IPS-NIHi11 (cell line): ENCODE results near the gene ASXL1.
"Not testable (repeated sequence)": the region's sequence is repeated elsewhere in the genome, so short reads cannot be mapped to it uniquely, and the experiment has no call there.

Experiments used
- DNase-seq: peaks from one replicate; pipeline ENCODE4 v3.0.0; 2012; ENCODE audit warnings: mixed read lengths, low spot score

ASXL1 gene

DNA sequence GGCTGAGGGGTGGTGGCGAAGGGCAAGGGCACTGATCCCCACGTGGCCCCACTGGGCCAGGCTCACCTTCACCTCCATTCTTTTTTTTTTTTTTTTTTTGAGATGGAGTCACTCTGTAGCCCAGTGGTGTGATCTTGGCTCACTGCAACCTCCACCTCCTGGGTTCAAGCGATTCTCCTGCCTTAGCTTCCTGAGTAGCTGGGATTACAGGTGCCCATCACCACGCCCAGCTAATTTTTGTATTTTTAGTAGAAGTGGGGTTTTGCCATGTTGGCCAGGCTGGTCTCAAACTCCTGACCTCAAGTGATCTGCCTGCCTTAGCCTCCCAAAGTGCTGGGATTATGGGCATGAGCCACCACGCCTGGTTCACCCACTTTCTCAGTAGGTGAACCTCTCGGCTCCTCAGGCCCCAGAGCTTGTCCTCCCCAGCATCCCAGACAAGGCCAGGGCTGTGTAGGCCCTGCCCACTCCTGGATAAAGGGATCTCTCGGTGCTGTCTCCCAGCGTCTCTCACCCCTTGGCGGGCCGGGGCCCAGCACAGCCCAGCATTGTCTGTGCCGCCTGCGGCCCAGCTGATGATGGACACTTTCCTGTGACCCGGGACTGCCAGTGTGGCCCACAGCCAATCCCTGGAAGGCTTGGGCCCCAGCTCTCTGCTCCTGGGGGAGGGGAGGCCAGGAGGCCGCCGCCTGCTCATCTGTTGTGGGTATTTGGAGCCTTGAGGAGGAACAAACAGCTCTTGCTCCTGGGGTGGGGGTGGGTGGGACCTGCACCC lies 108.0 kb downstream of the ASXL1 start:
- DNase-seq = not testable (repeated sequence)

DNA sequence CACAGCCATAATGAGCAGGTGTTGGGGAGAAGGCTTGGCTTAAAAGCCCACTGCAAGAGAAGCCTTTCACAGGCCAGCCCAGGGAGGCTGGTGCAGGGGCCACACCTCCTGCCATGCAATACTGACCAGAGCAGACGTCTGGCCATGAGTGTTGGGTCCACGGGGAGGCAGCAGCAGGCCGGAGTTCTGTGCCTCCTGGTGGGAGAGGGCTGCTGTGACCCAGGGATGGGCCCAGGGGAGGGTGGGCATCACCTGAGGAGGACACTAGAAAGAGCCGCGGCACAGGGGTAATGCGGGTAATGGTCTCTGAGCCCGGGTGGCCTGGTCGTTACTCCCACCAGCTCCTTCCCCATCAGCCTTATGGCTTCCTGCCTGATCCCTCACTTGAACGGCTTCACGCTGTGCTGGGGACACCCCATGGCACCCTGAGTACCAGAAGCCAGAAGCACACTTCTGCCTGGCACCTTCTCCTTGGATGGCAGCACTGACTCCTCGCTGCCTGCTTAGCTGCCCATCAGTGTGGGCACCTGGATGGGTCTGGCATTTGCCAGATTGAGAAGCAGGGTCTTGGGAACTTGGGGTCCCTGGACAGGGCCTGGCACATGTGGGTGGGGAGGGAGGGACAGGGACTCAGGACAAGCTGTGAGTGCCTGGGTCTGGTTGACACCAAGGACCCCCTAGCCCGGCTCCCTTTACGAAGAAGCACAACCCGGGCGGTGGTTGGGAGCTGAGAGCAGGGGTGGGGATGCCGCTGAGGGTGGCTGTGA lies 108.8 kb downstream of the ASXL1 start:
- no peak for DNase-seq

DNA sequence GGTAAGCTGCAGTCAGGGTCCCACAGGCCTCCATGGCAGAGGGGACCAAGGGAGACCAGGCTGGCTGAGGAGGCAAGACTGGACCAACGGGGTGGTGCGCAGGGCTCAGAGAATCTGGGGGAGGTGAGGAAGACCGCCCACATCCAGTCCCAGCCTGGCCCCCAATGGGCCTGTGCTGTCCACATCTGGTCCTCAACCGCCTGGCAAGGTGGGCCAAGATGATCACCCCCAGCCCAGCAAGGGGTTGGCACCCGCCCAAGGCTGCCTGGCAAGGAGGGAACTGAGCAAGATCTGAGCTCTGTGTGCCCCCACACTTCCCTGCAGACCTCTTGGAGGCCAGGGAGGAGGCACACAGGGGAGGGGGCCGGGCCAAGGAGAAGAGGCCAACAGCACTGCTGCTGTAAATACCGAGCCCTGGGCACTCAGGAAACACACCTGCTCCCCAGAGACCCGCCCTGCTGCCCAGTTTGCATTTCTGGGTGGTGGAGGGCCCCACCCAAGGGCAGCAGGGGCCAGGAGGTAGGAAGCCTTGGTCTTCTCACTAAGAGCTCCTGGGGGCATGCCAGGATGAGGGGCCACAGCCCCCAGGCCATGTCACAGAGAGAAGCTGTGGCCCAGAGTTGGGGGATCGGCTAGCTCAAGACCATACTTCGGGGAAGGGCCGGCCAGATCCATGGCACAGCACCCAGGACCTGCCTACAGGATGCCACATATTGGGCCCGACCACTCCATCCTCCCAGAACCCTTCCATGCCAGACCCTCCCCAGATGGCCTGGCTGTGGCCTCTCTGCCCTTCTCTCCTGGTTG lies 109.6 kb downstream of the ASXL1 start:
- no peak for DNase-seq

DNA sequence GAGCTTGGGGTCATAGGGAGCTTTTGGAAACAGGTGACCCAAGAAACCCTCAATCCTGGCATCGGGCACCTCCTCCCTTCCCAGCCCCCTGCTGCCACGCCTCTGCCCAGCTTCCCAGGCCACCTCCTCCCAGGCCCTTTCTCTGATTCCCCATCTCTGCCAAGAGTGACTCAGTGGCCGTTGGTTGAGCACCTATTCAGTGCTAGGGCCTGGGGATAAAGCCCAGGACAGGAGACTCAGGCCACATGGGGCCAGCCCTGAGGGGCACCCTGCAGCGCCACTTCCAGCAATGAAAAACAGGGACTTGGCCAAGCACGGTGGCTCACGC lies 110.1 kb downstream of the ASXL1 start:
- no peak for DNase-seq

DNA sequence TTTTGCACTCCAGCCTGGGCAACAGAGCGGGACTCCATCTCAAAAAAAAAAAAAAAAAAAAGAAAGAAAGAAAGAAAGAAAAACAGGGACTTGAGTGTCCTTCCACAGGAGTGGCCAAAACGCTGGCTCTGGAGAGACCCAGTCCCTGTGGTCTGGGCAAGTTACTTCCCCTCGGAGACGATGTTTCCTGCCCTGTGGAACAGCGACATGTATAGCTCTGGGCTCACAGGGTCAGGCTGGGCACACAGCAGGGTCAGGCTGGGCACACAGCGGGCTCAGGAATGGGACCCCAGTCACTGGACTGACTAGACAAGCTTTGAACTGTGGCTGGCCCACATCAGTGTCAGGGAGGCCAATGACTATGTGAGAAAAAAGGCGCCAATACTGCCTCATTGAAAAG lies 110.7 kb downstream of the ASXL1 start:
- no peak for DNase-seq

DNA sequence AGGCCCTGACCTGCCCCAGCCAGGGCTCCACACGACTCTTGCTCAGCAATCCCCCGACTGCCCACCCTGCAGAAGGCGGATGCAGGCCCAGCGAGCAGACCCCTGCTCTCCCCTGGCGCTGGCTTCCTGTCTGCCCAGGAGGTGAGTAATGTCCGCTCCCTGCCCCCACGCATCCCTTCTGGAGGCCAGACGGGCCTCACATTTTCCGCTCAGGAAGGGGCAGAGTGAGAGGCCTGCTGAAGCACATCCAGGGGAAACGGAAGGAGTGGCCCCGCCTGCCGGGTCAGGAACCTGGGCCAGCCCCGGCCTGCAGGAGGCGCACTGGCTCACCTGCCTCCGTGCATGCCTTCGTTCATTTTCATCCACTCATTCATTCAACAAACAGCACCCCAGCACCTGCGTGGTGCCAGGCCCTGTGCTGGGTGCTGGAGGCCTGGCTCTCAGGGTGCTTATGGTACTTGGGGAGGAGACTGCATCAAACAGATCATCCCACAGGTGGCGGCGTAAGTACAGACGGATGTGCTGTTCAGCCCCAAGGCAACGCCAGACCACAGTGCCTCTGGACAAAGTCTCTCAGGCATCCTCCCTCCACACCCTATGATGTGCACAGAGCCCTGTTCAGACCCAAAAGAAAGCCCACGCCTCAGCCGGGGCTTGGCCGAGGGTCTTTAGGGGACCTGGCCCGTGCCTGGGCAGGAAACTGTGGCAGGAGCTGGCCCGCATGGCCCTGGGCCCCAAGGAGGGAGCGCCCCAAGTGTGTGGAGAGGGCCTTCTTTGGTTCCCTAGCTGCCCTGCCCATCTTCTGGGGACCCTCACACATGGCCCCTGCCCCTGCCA lies 112.1 kb downstream of the ASXL1 start:
- DNase-seq = peak; percentile 77

DNA sequence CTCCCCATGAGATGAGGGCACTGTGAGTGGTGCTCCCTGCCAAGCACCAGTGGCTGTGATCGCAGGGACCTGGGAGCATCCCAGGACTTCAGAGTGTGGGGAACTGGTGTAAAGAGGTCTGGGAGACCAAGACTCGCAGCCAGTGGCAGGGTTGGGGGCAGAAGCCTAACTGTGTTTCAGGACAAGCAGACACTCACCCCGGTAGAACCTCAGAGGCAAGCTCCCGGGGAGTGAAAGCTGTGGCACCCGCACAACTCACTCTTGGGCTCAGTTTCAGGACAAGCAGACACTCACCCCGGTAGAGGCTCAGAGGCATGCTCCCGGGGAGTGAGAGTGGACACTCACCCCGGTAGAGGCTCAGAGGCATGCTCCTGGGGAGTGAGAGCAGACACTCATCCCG lies 112.8 kb downstream of the ASXL1 start:
- DNase-seq = no peak

DNA sequence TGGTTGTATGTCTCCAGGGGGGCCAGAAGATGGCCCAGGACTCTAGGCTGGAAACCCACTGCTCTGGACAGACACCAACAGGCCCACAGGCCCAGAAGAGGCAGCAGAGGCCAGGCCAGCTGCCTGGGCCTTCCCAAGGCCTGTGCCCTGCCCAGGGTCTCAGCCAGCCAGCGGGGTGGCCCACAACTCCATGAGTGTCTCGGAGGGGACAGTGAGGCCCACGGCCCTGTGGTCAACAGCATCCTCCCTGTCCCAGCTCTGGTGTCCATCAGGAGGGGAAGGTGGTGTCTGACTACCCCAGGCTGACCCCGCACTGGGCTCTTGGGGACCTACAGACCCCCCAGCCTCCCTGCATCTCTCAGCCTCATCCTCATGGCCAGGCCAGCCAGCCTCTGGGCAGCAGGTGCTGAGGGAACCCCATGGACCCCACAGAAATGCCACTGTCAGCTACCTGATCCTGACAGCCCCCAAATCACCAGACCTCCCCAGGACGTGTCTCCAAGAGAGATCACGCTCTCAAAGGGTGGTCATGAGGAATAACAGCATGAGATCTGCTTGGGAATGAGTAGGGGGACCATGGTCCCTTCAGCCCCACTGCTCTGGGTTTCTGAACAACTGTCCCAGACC lies 114.6 kb downstream of the ASXL1 start:
- DNase-seq = no peak

DNA sequence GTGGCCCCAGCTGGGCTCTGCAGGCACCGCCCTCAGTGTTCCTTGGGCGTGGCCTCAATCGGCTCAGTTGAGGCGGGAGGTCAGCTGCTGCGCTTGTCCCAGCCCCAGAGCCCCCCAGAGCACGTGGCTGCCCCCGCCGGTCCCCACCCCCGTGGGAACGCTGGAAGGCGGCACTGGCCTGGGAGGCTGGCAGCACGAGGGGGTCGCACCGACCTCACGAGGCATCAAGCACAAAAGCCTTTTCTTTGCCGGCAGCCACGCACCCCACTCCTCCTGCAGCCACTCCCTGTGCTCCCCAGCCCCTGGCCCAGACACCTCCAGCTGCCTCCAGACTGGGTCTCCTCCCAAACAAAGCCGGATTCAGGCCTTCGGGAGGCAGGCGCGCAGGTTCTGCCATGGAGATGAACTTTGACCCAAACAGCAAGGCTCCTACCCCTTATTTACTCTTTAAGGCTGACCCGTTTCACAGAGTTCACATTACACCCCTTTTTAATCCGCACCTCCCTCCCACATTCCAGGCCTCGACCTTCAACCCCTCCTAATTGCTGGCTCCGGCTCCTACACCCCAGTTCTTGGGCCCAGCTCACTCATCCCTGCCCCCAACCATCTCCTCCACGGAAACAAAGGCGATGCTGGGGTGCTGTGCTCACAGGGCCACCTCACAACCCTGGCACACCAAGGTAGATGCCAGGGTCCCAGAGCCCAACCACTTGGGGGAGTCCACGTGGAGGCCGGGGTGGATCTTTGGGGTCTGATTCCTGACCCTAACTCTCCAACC lies 115.3 kb downstream of the ASXL1 start:
- no peak for DNase-seq

DNA sequence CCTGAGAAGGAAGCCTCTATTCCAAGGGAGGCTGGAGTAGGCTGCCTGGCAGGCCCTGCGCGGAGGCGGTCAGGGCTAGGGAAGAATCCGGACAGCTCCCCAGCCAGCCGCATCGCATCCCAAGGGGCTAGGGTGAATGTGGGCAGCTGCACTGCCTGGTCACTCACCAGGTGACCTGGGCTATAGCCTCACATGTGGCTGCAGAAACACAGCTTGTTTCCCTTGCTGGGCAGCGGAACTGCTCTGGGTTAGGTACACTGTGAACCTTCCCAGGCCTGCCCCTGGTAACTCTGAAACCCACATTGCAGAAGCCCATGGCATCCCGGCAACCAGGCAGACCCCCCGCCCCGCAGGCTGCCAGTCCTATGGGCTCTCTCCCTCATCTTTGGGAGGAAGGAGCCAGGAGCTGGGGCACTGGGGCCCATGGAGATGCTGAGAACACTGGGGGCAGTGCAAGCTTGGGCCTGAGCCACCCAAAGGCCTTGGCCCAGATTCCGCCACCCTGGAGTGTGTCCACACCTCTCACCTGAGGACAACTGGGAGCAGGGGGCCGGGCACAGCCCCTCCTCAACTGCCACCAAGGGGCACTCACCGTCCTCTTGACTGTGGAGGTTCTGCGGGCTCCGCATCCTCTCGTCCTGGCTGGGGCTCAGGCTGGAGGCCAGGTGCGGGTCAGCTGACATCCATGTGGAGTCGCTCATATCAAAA lies 116.0 kb downstream of the ASXL1 start:
- DNase-seq = no peak

DNA sequence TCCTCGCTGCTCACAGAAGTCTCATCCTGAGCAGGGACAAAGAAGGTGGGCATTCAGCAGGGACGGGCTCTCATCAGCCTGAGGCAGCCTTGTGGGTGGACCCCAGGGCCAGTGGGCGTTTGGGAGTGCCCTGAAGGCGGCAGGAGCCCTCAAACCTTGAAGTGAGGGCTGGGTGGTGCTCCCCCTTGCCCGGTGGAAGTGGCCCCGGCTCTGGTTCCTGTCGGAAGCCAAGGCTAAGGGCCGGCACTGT lies 116.5 kb downstream of the ASXL1 start:
- DNase-seq = no peak

DNA sequence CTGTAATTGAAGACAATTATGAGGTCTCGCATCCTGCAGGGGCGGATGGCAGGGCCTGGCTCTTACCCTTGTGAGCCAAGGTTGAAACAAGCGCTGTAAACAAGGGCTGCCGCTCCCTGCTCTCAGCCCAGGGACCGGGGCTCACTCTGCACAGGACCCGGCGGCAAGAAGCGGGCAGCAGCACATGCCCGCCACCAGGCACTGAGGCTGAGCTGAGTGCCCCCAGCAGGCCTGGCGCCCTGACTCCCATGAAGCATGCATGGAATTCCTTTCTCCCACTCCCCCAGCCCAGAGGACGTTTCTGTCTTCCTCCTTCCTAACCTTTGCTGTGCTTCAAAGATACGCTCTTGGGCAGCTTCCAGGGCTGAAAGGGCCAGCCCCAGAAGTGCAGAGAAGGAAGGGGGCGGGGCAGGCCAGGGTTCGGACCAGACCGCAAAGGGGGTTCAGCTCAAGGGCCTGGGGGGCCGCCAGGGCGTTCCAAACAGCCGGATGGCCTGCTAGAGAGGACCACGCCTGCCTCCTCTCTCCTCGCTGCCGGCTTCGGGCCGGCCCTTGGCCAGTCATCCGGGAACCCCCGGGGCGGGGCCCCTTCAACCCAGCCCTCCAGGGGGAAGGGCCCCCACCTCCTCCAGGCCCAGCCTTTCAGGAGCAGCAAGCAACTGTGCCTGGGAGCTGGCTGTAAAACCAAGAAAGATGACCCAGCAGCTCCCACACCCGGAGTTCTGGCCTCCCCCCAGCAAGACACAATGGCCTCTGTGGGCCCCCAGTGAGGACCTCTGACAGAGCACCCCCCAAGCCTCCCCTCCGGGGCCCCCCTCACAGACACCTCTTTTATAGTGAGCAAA lies 117.1 kb downstream of the ASXL1 start:
- peak; percentile 85 for DNase-seq

DNA sequence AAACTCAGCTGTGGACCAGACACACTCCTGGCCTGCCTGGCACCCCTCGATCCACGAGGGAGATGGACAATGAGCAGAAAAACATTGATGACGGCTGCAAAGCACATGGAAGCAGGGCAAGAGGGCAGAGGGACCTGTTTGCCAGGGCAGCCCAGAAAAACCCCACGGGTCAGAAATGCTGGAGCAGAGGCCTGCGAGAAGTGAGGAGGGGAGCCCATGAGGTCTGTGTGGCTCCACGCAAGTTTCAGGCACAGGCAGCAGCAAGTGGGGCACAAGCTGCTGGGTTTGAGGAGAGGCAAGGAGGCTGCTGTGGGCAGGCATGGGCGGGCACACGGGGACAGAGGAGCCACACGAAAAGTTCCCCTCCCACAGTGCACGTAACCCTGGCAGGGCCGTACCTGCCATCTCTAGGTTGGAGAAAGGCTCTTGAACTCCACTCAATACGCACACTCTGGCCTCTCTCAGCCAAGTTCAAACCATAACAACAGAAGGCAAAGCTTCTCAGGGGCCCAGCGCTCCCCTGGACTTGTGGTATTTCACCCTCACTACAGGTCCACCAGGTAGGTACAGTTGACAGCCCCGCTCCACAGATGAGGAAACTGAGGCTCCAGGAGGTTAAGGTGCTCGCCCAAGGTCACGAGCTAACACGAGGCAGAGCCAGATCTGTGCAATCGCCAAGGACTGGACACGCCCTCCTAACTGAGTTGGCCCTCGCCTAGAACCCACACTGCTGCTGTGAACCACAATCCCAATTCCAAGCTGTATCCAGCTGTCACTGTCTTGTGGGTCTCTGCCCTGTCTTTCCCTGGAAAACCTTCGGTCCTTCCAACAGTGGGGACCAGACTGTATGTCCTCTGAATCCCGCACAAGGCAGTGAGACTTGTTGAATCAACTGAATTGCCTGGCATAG lies 118.8 kb downstream of the ASXL1 start:
- DNase-seq = no peak

DNA sequence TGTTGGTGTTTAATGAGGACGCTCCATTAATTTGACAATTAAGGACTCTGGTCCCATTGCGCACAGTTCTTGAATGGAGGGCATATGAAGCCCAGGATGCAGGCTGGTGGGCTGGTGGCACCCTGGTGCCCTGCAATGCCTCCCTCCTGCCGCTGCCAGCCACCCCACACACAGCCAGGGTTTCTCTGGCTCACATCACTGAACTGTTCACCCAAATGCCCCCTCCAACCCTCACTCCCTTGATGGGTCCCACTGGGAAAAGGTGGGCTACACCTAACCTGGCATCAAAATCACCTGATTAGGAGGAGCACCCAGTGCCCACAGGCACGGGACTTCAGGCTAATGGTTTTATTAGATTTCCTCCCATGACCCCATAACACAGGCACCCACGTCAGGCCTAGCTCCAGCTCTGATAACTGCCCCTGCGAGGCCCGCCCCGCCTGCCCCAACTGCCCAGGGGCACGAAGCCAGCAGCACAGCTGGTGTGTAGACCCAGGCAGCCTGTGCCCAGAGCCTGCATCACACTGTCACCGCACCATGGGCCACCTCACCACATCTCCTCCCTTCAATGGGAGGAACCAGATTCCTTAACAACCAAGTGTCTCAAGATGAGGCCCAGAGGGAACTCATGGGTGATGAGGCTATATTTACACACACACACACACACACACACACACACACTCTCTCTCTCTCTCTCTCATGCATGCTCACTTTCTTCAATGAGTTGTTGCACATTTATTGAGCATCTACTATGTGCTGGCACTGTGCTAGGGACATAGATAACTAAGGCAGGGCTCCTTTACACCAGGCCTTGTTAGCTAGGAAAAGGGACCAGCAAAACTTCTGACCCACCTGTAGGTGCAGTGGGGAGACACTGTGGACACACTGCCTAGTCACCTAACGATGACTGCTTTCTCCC lies 119.7 kb downstream of the ASXL1 start:
- no peak for DNase-seq

DNA sequence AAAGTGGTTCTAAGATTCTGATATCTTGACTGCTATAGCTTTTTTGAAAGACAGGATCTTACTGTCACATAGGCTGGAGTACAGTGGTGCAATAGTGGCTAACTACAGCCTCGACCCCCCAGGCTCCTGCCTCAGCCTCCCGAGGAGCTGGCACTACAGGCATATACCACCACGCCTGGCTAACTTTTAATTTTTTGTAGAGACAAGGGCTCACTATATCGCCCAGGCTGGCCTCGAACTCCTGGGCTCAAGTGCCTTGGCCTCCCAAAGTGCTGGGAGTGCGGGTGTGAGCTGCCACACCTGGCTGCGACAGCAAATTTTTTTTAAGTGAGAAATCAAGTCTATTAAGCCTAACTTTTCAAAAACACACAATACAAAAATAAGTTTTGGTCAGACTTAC lies 120.4 kb downstream of the ASXL1 start:
- DNase-seq = no peak

DNA sequence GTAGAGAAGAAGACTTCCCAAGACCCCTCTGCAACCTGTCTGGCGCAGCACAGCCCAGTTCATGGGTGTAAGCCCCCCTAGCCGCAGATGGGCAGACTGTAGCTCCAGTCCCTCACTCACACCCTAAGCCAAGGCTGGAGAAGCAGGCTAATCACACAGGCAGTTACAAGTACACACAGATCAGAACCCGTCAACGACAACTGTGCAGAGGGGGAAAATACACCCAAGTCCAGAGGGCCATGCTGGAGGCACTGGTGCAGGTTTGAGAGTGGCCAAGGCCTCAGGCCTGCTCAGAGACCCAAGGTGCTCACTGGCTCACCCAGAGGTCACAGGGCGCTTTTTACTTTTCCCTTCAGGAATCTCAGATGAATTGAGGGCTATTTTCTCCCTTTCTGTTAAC lies 120.9 kb downstream of the ASXL1 start:
- DNase-seq = no peak

DNA sequence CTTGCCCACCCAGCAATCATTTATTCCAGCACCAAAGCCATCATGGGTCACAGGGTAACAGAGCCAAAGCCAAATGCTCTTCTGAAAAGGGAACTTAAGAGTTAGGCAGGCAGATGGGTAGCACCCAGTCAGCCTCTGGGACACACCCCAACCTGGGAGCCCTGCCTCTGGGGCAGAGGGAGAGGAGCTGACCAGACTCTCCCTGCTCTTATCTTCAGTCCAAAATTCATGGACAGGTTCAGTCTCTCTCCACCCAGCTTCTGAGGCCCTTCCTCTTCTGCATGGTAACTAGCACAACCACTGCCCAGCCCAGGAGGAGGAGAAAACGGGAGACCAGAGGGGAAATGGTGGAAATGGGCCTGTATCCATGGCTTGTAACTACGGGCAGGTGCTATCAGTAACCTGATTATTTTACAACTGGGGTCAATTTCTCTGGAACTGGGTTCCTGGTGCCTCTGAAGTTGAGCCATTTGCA lies 121.6 kb downstream of the ASXL1 start:
- no peak for DNase-seq
